ENCODE data around the gene ERC1. TPM values are rescaled to one million over a fixed set of nuclear protein-coding genes. Genes with fewer than 3 reads are reported as not detected.
A peak's percentile ranks its signal among the peaks of the same experiment; 100 is the strongest.

The ERC1 gene
- total RNA-seq, 4 donors from 2014 or later: 28.5 to 71.7 (median 38.5) TPM

DNA sequence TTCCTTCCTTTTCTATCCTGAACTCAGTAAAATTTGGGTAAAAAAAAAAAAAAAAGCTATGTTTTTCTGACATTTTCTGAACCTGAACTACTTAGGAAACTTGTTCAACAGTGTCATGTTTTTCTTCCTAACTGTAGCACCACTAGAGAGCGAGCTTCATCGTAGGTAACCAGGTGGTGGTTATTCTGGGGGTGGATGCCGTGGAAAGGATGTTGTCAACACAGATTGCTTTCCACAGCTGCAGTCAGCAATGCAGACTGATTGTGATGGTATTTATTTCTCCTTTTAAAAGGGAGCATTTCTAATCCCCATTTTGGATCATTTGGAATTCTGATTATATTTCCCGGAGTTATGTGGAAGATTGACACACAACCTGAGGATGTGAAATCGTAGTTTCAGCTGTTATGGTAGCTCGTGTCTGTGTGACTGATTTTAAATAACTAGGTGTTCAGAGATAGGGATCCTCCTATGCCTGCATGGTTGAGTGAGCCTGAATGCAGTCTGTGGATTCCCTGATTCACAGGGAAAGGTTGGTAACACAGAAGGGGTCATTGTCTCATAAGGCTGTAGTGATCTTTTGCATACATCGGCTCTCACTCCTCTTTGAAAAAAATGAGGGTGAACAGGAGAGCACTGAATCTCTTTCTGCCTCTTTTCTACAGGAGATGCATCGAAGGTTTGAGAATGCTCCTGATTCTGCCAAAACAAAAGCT, 113.2 kb downstream of the ERC1 start:
- no peaks in the 10 kb centered on the region for H3K36me3 ChIP-seq
- H3K27ac ChIP-seq: no peak overlapping the region
- H3K9me3 ChIP-seq: no peaks in the 10 kb centered on the region
- H3K4me1 ChIP-seq: no peaks in the 10 kb centered on the region
- TF ChIP-seq POLR2AphosphoS5 (IDR thresholded peaks at IDR 0.05) (no peak), EP300 (IDR thresholded peaks at IDR 0.05) (no peak), POLR2A (IDR thresholded peaks at IDR 0.05) (no peak)
- TF ChIP-seq, protein P1, sequence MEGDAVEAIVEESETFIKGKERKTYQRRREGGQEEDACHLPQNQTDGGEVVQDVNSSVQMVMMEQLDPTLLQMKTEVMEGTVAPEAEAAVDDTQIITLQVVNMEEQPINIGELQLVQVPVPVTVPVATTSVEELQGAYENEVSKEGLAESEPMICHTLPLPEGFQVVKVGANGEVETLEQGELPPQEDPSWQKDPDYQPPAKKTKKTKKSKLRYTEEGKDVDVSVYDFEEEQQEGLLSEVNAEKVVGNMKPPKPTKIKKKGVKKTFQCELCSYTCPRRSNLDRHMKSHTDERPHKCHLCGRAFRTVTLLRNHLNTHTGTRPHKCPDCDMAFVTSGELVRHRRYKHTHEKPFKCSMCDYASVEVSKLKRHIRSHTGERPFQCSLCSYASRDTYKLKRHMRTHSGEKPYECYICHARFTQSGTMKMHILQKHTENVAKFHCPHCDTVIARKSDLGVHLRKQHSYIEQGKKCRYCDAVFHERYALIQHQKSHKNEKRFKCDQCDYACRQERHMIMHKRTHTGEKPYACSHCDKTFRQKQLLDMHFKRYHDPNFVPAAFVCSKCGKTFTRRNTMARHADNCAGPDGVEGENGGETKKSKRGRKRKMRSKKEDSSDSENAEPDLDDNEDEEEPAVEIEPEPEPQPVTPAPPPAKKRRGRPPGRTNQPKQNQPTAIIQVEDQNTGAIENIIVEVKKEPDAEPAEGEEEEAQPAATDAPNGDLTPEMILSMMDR (IDR thresholded peaks at IDR 0.05): no peak
- no peak overlapping the region for H3K4me3 ChIP-seq
- H3K27me3 ChIP-seq: no peaks in the 10 kb centered on the region
- WGBS: 88% methylated on average over 8 of the region's 8 CpGs
- no peak for DNase-seq (ENCODE audit: low spot score in 2 of 2)

- Histone ChIP-seq H3K4me1 (no peaks in the 10 kb centered on the region), H3K27me3 (no peaks in the 10 kb centered on the region), H3K36me3 (peaks cover 17% of the 10 kb centered on the region), H3K27ac (no peak overlapping the region), H3K4me3 (no peak overlapping the region), H3K9me3 (no peaks in the 10 kb centered on the region)
- no peak for TF ChIP-seq POLR2AphosphoS5 (IDR thresholded peaks at IDR 0.05)
- TF ChIP-seq EP300 (IDR thresholded peaks at IDR 0.05): no peak
- TF ChIP-seq, protein P1 (IDR thresholded peaks at IDR 0.05): no peak
- no peak for TF ChIP-seq POLR2A (IDR thresholded peaks at IDR 0.05)
- no peak for DNase-seq (ENCODE audit: low spot score in 2 of 2)
Observed at GRCh38 chr12:1107669-1108068, 116.6 kb downstream of the ERC1 start.

- 92% methylated on average over 1 of the region's 1 CpG for WGBS
- no peak for DNase-seq (ENCODE audit: low spot score in 2 of 2)
- Histone ChIP-seq H3K9me3 (no peaks in the 10 kb centered on the region), H3K4me3 (no peak overlapping the region), H3K36me3 (peaks cover 17% of the 10 kb centered on the region), H3K27ac (no peak overlapping the region), H3K4me1 (no peaks in the 10 kb centered on the region), H3K27me3 (no peaks in the 10 kb centered on the region)
- no peak for TF ChIP-seq POLR2AphosphoS5 (IDR thresholded peaks at IDR 0.05)
- TF ChIP-seq EP300 (IDR thresholded peaks at IDR 0.05): no peak
- TF ChIP-seq, protein P1 (IDR thresholded peaks at IDR 0.05): no peak
- TF ChIP-seq POLR2A (IDR thresholded peaks at IDR 0.05): no peak
Observed at GRCh38 chr12:1108276-1108675, 117.3 kb downstream of the ERC1 start.

GRCh38 chr12:1115484-1116231, 124.6 kb downstream of the ERC1 start:
- Histone ChIP-seq H3K27ac (peak overlapping the region; percentile 37), H3K27me3 (no peaks in the 10 kb centered on the region), H3K9me3 (no peaks in the 10 kb centered on the region), H3K4me3 (no peak overlapping the region), H3K36me3 (peaks cover 15% of the 10 kb centered on the region), H3K4me1 (peaks cover 9% of the 10 kb centered on the region)
- TF ChIP-seq POLR2A (IDR thresholded peaks at IDR 0.05) (no peak), POLR2AphosphoS5 (IDR thresholded peaks at IDR 0.05) (no peak), EP300 (IDR thresholded peaks at IDR 0.05) (no peak)
- TF ChIP-seq, protein P1 (IDR thresholded peaks at IDR 0.05): no peak
- no peak for DNase-seq (ENCODE audit: low spot score in 2 of 2)
- 46% methylated on average over 4 of the region's 4 CpGs for WGBS

DNA sequence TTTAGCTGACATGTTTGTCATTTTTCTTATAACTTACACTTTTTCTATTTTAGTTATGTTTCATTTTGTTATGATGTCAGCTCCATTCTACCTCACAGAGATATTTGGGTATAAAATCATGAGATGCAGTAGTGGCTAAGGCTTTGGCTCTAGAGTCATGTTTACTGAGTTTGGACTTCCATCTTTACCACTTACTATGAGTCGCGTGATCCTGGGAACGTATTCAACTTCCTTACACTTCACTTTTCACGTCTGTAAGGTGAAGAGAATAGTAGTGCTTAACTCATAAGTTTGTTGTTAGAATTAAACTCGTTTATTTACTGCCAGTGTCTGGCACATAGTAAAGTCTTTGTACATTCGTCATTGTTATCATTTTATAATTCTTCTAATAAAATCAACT, 126.3 kb downstream of the ERC1 start:
- no peaks in the 10 kb centered on the region for H3K27me3 ChIP-seq
- H3K4me3 ChIP-seq: no peak overlapping the region
- H3K4me1 ChIP-seq: peaks cover 9% of the 10 kb centered on the region
- no peaks in the 10 kb centered on the region for H3K9me3 ChIP-seq
- H3K36me3 ChIP-seq: peaks cover under 1% of the 10 kb centered on the region
- 68% methylated on average over 6 of the region's 6 CpGs for WGBS
- TF ChIP-seq POLR2AphosphoS5 (IDR thresholded peaks at IDR 0.05): no peak
- TF ChIP-seq EP300 (IDR thresholded peaks at IDR 0.05): no peak
- TF ChIP-seq, protein P1 (IDR thresholded peaks at IDR 0.05): no peak
- no peak for TF ChIP-seq POLR2A (IDR thresholded peaks at IDR 0.05)
- no peak overlapping the region for H3K27ac ChIP-seq
- DNase-seq (ENCODE audit: low spot score in 2 of 2): no peak

Data from suprapubic skin (tissue), 4 donors.